ENCODE data around the gene PACRG. TPM values are rescaled to one million over a fixed set of nuclear protein-coding genes. Genes with fewer than 3 reads are reported as not detected.

Gene PACRG
- total RNA-seq, 1 donor from 2014 or later, result not detected

DNA sequence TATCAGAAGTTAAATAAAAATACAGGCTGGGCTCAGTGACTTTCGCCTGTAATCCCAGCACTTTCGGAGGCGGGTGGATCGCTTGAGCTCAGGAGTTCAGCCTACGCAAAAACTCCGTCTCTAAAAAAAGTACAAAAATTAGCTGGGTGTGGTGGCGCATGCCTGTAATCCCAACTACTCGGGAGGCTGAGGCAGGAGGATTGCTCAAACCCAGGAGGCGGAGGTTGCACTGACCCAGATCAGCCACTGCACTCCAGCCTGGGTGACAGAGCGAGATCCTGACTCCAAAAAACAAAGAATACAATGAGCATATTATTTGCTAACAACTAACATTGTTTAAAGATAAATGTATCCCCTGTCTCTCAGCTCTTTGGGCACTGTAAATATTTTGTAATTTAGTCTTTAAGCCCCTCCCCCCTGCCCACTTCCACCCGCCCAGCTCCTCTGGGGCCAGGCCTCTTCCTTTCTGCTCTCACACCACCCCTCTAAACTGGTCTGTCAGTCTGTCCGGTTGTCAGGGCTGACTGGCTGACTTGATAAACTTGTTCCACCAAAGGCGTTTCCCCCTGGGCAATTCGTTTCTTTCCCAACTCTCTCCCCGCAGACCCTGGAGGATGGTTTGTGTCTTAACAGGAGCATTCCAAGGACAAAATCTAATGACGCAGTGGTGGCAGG, 624.4 kb downstream of the PACRG start:
- no peaks in the 10 kb centered on the region for H3K9me3 Mint-ChIP-seq
- H3K27ac Mint-ChIP-seq, result no peak overlapping the region
- H3K36me3 Mint-ChIP-seq (ENCODE audit: low read depth), result no peaks in the 10 kb centered on the region
- no peak for DNase-seq (ENCODE audit: low spot score)
- no peaks in the 10 kb centered on the region for H3K27me3 Mint-ChIP-seq (ENCODE audit: low read depth)
- intact Hi-C loops (cut with micrococcal nuclease), result no loop called here
- H3K4me3 Mint-ChIP-seq (ENCODE audit: low read depth), result no peak overlapping the region
- H3K4me1 Mint-ChIP-seq (ENCODE audit: low read depth), result no peaks in the 10 kb centered on the region

DNA sequence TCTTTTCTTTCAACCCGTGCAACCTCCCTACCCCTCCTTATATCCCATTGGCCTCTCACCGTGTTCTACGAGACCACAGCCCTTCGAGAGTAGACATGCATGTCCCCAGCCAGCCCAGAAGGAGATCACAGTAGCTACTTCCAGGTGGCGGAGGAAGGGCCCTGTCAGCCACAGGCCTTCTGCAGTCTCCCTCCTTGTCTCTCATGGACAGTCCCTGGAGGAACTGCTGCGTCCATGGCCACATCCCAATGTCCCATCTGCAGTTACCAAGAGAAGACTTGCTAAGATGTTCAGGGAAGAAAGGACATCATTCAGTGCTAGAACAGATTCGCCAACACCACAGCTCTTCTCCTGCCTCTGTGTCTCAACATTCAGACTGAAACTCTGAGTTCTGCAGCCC, 625.2 kb downstream of the PACRG start:
- Mint-ChIP-seq H3K36me3 (ENCODE audit: low read depth) (no peaks in the 10 kb centered on the region), H3K9me3 (no peaks in the 10 kb centered on the region), H3K4me1 (ENCODE audit: low read depth) (no peaks in the 10 kb centered on the region), H3K27me3 (ENCODE audit: low read depth) (no peaks in the 10 kb centered on the region), H3K4me3 (ENCODE audit: low read depth) (no peak overlapping the region), H3K27ac (no peak overlapping the region)
- DNase-seq (ENCODE audit: low spot score), result no peak
- intact Hi-C loops (cut with micrococcal nuclease), result no loop called here

DNA sequence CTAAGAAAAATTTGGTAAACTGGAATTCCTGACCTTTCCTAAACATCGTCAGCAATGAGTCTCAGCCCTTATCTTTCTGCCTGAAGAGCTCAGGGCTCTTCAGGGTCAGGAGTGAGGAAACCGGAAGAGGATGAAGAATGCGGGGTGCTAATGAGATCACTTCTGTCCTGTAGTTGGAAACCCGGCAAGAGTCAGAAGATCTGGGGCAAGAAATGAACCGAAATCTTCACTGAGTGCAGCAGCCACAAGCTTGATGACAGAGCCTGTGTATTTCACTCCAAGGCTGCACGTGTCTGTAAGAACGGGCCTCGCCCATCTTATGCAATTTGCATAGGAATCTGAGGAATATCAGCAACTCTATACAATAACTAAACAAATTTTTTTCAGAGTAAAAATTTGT, 626.3 kb downstream of the PACRG start:
- H3K4me1 Mint-ChIP-seq (ENCODE audit: low read depth), result no peaks in the 10 kb centered on the region
- no peak overlapping the region for H3K4me3 Mint-ChIP-seq (ENCODE audit: low read depth)
- H3K27me3 Mint-ChIP-seq (ENCODE audit: low read depth), result no peaks in the 10 kb centered on the region
- no peak overlapping the region for H3K27ac Mint-ChIP-seq
- no peak for DNase-seq (ENCODE audit: low spot score)
- intact Hi-C loops (cut with micrococcal nuclease), result no loop called here
- no peaks in the 10 kb centered on the region for H3K36me3 Mint-ChIP-seq (ENCODE audit: low read depth)
- H3K9me3 Mint-ChIP-seq, result no peaks in the 10 kb centered on the region

DNA sequence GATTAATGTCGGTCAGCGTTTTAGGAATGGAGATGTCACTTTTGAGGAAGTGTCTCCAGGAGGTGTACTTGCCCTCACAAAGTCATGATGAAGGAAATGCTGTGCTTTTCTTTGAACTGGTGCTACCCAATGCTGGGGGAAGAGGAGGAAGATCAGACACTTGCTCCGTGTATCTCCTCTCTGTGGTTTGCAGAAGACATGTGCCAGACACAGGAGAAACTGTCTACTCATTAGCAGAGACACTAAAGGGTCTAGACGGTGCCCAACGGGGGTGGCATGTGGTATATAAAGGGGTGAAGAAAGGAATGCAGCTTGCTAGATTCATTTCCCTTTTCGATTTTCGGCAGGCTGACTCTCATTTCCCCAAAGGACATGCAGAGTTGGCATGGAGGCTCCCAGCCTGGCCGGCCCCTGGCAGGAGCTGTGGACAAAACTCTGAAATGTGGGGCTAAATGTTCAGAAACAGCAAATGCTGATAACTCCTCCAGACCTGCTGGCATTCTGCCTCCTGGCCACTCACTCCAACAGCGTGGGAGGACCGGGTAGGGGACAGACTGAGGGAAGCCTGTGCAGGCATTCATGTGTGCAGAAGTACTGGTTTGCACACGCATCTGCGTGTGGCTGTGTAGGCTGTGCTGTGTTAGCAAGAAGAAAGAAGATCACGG, 627.1 kb downstream of the PACRG start:
- H3K27ac Mint-ChIP-seq, result no peak overlapping the region
- DNase-seq (ENCODE audit: low spot score), result no peak
- H3K27me3 Mint-ChIP-seq (ENCODE audit: low read depth), result no peaks in the 10 kb centered on the region
- no peak overlapping the region for H3K4me3 Mint-ChIP-seq (ENCODE audit: low read depth)
- intact Hi-C loops (cut with micrococcal nuclease), result no loop called here
- no peaks in the 10 kb centered on the region for H3K9me3 Mint-ChIP-seq
- H3K4me1 Mint-ChIP-seq (ENCODE audit: low read depth), result no peaks in the 10 kb centered on the region
- no peaks in the 10 kb centered on the region for H3K36me3 Mint-ChIP-seq (ENCODE audit: low read depth)

DNA sequence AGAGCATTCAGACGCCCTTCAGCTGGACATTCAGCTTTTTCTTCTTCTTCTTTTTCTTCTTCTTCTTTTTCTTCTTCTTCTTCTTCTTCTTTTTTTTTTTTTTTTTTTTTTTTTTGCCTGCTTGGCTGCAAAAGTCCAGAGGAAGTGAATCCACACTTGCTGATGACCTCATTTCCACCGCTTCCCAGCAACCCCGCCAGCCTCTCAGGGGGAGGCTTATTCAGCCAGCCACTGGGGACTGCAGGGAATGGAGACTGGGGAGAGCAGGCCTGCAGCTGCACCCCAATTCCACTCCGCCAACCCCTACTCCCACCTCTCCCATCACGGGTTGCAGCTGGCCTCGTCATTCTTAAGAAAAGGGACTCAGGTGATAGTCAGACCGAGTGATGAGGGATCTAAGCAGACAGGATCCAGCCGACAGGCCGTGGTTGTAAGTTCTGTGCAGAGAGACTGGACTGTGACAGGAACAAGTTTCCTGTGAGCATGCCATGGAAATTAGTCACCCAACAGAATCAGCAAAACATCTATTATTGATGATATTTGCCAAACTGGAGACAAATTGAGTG, 627.7 kb downstream of the PACRG start:
- no peaks in the 10 kb centered on the region for H3K9me3 Mint-ChIP-seq
- H3K27me3 Mint-ChIP-seq (ENCODE audit: low read depth), result no peaks in the 10 kb centered on the region
- no peak for DNase-seq (ENCODE audit: low spot score)
- no peak overlapping the region for H3K27ac Mint-ChIP-seq
- intact Hi-C loops (cut with micrococcal nuclease), result no loop called here
- no peak overlapping the region for H3K4me3 Mint-ChIP-seq (ENCODE audit: low read depth)
- H3K36me3 Mint-ChIP-seq (ENCODE audit: low read depth), result no peaks in the 10 kb centered on the region
- no peaks in the 10 kb centered on the region for H3K4me1 Mint-ChIP-seq (ENCODE audit: low read depth)

DNA sequence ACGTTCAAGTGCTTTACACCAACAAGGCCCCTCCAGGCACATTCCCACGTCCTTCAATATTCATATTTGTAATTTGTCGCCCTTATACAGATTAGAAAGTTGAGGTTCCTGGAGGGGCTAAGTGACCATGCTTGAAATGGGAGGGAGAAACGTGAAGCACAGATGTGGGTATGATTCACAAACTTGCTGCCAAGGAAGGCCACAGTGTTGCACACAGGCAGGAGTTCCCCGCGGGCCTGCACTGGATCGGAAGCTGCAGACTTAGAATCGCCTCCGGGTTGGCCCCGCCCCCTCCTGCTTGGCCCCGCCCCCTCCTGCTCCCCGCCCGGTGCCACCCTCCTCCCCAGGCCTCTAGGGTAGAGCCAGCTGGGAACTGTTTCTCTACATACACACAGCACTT, 628.5 kb downstream of the PACRG start:
- intact Hi-C loops (cut with micrococcal nuclease), result no loop called here
- H3K27ac Mint-ChIP-seq, result no peak overlapping the region
- no peaks in the 10 kb centered on the region for H3K36me3 Mint-ChIP-seq (ENCODE audit: low read depth)
- H3K27me3 Mint-ChIP-seq (ENCODE audit: low read depth), result no peaks in the 10 kb centered on the region
- no peaks in the 10 kb centered on the region for H3K9me3 Mint-ChIP-seq
- no peaks in the 10 kb centered on the region for H3K4me1 Mint-ChIP-seq (ENCODE audit: low read depth)
- H3K4me3 Mint-ChIP-seq (ENCODE audit: low read depth), result no peak overlapping the region
- DNase-seq (ENCODE audit: low spot score), result no peak

DNA sequence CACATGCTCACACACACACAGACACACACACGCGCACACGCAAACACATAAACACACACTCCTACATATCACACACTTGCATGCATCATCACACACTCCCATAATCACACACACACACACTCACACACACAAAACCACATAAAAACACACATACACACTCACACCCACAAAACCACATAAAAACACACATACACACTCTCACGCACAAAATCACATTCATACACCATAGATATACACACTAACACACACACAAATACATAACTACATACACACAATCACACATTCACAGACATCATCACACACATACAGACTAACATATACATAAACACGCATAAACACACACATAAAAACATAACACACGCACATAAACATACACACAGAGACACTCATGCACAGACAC, 629.0 kb downstream of the PACRG start:
- no peaks in the 10 kb centered on the region for H3K4me1 Mint-ChIP-seq (ENCODE audit: low read depth)
- H3K9me3 Mint-ChIP-seq, result no peaks in the 10 kb centered on the region
- no peaks in the 10 kb centered on the region for H3K36me3 Mint-ChIP-seq (ENCODE audit: low read depth)
- no peak overlapping the region for H3K4me3 Mint-ChIP-seq (ENCODE audit: low read depth)
- no peak for DNase-seq (ENCODE audit: low spot score)
- no peaks in the 10 kb centered on the region for H3K27me3 Mint-ChIP-seq (ENCODE audit: low read depth)
- no peak overlapping the region for H3K27ac Mint-ChIP-seq
- intact Hi-C loops (cut with micrococcal nuclease), result no loop called here

DNA sequence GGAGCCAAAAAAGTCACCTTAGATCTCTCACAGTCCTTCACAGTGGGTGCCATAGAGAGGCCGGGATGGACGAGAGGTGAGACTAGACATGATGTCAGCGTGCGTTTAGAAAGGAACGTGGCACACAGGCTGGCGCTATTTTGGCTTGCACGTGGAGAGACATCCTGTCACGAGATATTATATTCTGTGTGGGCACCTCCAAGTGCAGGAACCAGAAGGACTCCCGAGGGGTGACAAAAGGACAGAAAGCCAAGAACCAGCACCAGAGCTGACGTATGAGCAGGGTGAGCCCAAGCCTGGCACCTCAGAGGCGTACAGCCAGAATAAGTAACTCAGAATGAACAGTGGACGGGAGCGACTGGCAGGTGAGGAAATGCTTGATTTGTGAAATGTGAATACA, 636.9 kb downstream of the PACRG start:
- DNase-seq (ENCODE audit: low spot score), result no peak
- no peaks in the 10 kb centered on the region for H3K27me3 Mint-ChIP-seq (ENCODE audit: low read depth)
- intact Hi-C loops (cut with micrococcal nuclease), result no loop called here
- no peak overlapping the region for H3K4me3 Mint-ChIP-seq (ENCODE audit: low read depth)
- no peak overlapping the region for H3K27ac Mint-ChIP-seq
- no peaks in the 10 kb centered on the region for H3K4me1 Mint-ChIP-seq (ENCODE audit: low read depth)
- no peaks in the 10 kb centered on the region for H3K36me3 Mint-ChIP-seq (ENCODE audit: low read depth)
- H3K9me3 Mint-ChIP-seq, result no peaks in the 10 kb centered on the region

Other genes with a start within 250 kb of the PACRG start
- 0.51 TPM in 1 of 2 replicates, not detected in the other for gene PRKN, start 208 bp upstream of the PACRG start, total RNA-seq

Measured in activated T-helper 2 cell treated with anti-CD3 and anti-CD28 coated beads, Interferon-gamma antibody, Interleukin-2, Interleukin-4, amounts not matched to agents 10 μg/mL and 5 μg/mL and 100 μg/mL, durations not matched to agents 14 hours and 24 hours and 36 hours (primary cell).